OCI-LY7 (cell line): ENCODE data around the gene C6orf15.

Experiments used
- EZH2phosphoT487 ChIP-seq: fragments of 200-600 bp; sonication (generic); IDR thresholded peaks from 2 replicates; pipeline ENCODE4 v1.6.1; 2018; ENCODE audit warnings: low read depth, borderline replicate concordance, mild to moderate bottlenecking, mixed run types, antibody characterized with exemption, low read length, moderate library complexity, mixed read lengths
- TF ChIP-seq, protein P1 (sequence below): fragments of 200-600 bp; sonication (generic); conservative IDR thresholded peaks from 2 replicates; pipeline ENCODE4 v1.5.1; 2014; ENCODE audit warnings: mild to moderate bottlenecking, antibody characterized with exemption, low read length, moderate library complexity, mixed read lengths

GRCh38 chr6:31120151-31120915, 8.0 kb upstream of the C6orf15 start, which contains the start of gene CDSN:
- TF ChIP-seq, protein P1, sequence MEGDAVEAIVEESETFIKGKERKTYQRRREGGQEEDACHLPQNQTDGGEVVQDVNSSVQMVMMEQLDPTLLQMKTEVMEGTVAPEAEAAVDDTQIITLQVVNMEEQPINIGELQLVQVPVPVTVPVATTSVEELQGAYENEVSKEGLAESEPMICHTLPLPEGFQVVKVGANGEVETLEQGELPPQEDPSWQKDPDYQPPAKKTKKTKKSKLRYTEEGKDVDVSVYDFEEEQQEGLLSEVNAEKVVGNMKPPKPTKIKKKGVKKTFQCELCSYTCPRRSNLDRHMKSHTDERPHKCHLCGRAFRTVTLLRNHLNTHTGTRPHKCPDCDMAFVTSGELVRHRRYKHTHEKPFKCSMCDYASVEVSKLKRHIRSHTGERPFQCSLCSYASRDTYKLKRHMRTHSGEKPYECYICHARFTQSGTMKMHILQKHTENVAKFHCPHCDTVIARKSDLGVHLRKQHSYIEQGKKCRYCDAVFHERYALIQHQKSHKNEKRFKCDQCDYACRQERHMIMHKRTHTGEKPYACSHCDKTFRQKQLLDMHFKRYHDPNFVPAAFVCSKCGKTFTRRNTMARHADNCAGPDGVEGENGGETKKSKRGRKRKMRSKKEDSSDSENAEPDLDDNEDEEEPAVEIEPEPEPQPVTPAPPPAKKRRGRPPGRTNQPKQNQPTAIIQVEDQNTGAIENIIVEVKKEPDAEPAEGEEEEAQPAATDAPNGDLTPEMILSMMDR, result no peak
- TF ChIP-seq EZH2phosphoT487, result no peak
